ENCODE results near the gene PPP1R27.

Gene PPP1R27

DNA sequence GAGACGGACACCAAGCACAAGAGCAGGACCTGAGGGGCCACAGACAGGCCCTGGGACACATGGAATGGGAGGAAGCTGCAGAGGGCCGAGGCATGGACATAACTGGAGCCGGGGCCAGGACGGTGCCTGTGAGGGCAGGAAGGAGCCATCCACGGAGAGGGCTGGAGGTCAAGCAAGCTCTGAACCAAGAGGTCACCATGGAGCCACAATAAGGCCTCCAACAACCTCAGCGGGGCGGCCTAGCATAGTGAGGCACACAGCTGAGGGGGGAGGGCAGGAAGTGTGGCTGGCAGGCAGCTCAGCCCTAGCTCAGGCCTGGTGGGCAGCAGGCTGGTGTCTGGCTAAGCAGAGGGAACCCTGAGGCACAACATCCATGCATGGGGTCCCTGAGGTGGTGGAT lies 6.2 kb downstream of the PPP1R27 start:
- no peaks in the 10 kb centered on the region for H3K27me3 ChIP-seq (ENCODE audit: low read depth, low read length)
- no peak overlapping the region for H3K27ac ChIP-seq (ENCODE audit: low read length)
- H3K4me1 ChIP-seq (ENCODE audit: low read length): peaks cover 9% of the 10 kb centered on the region
- H3K9ac ChIP-seq (ENCODE audit: low read length): no peak overlapping the region
- H2AFZ ChIP-seq (ENCODE audit: low read depth, low read length): no peak overlapping the region
- H3K79me2 ChIP-seq (ENCODE audit: low read length): peaks cover 19% of the 10 kb centered on the region
- TF ChIP-seq, protein P1, sequence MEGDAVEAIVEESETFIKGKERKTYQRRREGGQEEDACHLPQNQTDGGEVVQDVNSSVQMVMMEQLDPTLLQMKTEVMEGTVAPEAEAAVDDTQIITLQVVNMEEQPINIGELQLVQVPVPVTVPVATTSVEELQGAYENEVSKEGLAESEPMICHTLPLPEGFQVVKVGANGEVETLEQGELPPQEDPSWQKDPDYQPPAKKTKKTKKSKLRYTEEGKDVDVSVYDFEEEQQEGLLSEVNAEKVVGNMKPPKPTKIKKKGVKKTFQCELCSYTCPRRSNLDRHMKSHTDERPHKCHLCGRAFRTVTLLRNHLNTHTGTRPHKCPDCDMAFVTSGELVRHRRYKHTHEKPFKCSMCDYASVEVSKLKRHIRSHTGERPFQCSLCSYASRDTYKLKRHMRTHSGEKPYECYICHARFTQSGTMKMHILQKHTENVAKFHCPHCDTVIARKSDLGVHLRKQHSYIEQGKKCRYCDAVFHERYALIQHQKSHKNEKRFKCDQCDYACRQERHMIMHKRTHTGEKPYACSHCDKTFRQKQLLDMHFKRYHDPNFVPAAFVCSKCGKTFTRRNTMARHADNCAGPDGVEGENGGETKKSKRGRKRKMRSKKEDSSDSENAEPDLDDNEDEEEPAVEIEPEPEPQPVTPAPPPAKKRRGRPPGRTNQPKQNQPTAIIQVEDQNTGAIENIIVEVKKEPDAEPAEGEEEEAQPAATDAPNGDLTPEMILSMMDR (IDR thresholded peaks at IDR 0.05; ENCODE audit: low read depth, low read length): no peak
- no peak for TF ChIP-seq EZH2phosphoT487 (IDR thresholded peaks at IDR 0.05; ENCODE audit: low read depth)
- H4K20me1 ChIP-seq (ENCODE audit: insufficient read depth, low read length): no peaks in the 10 kb centered on the region
- H3K4me2 ChIP-seq (ENCODE audit: low read length): no peak overlapping the region
- no peaks in the 10 kb centered on the region for H3K36me3 ChIP-seq (replicated peaks; ENCODE audit: low read depth, low read length)
- H3K9me3 ChIP-seq (ENCODE audit: insufficient read depth, low read length): no peaks in the 10 kb centered on the region
- H3K4me3 ChIP-seq (ENCODE audit: low read length): no peak overlapping the region

DNA sequence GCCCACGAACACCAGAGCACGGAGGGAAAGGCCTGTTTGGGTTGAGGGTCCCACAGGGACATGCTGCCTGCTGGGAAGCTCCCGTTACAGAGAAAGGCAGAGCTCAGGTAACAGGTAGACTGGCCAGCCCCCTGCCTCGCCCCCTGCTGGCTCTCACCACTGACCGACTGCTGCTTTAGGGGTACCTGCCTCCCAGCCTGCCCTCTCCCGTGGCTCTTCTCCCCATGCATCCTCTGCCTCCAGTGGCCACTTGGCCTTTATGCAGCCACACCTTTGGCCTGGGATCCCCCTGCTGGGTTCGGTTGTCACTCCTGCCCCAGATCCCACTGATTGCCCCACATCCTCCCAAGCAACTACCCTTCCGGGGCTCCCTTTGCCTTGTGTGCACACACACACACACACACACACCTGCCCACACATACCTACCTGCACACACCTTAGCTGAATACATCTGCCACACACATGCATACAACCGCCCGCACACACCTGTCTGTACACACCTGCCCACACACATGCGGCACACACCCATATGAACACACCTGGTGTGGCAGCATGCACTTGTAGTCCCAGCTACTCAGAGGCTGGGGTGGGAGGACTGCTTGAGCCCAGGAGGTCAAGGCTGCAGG lies 8.9 kb downstream of the PPP1R27 start:
- Histone ChIP-seq H4K20me1 (ENCODE audit: insufficient read depth, low read length) (no peaks in the 10 kb centered on the region), H3K4me2 (ENCODE audit: low read length) (no peak overlapping the region), H3K36me3 (replicated peaks; ENCODE audit: low read depth, low read length) (no peaks in the 10 kb centered on the region), H3K27ac (ENCODE audit: low read length) (no peak overlapping the region), H3K4me3 (ENCODE audit: low read length) (no peak overlapping the region), H3K79me2 (ENCODE audit: low read length) (no peaks in the 10 kb centered on the region), H3K27me3 (ENCODE audit: low read depth, low read length) (no peaks in the 10 kb centered on the region), H2AFZ (ENCODE audit: low read depth, low read length) (no peak overlapping the region), H3K4me1 (ENCODE audit: low read length) (no peaks in the 10 kb centered on the region), H3K9me3 (ENCODE audit: insufficient read depth, low read length) (no peaks in the 10 kb centered on the region), H3K9ac (ENCODE audit: low read length) (no peak overlapping the region)
- TF ChIP-seq EZH2phosphoT487 (IDR thresholded peaks at IDR 0.05; ENCODE audit: low read depth): no peak
- TF ChIP-seq, protein P1 (IDR thresholded peaks at IDR 0.05; ENCODE audit: low read depth, low read length): 0 out of 2 replicates have a peak, but pooled peaks have one; percentile 12

DNA sequence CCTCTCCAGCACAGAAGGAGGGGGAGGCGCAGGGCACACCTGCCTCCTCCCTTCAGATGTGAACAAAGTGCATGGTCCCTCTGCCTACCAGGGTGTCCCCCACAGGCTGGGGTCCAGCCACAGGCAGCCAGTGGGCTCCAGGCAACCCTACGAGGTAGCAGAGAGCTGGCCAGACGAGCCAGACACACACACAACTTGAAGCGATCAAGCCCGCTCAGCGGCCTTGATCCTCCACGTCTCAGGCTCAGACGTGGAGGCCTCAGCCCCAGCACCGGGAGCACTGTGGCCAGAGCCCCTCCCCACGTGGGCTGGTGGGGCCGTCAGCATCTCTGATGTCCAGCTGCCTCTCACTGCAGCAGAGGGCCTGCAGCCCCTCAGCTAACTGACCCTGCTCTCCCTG lies 10.3 kb downstream of the PPP1R27 start:
- Histone ChIP-seq H3K9ac (ENCODE audit: low read length) (no peak overlapping the region), H3K36me3 (replicated peaks; ENCODE audit: low read depth, low read length) (no peaks in the 10 kb centered on the region), H3K27ac (ENCODE audit: low read length) (no peak overlapping the region), H3K27me3 (ENCODE audit: low read depth, low read length) (no peaks in the 10 kb centered on the region), H3K4me2 (ENCODE audit: low read length) (no peak overlapping the region), H2AFZ (ENCODE audit: low read depth, low read length) (no peak overlapping the region), H4K20me1 (ENCODE audit: insufficient read depth, low read length) (no peaks in the 10 kb centered on the region), H3K9me3 (ENCODE audit: insufficient read depth, low read length) (no peaks in the 10 kb centered on the region), H3K4me3 (ENCODE audit: low read length) (no peak overlapping the region), H3K79me2 (ENCODE audit: low read length) (no peaks in the 10 kb centered on the region), H3K4me1 (ENCODE audit: low read length) (no peaks in the 10 kb centered on the region)
- TF ChIP-seq, protein P1 (IDR thresholded peaks at IDR 0.05; ENCODE audit: low read depth, low read length): no peak
- no peak for TF ChIP-seq EZH2phosphoT487 (IDR thresholded peaks at IDR 0.05; ENCODE audit: low read depth)

DNA sequence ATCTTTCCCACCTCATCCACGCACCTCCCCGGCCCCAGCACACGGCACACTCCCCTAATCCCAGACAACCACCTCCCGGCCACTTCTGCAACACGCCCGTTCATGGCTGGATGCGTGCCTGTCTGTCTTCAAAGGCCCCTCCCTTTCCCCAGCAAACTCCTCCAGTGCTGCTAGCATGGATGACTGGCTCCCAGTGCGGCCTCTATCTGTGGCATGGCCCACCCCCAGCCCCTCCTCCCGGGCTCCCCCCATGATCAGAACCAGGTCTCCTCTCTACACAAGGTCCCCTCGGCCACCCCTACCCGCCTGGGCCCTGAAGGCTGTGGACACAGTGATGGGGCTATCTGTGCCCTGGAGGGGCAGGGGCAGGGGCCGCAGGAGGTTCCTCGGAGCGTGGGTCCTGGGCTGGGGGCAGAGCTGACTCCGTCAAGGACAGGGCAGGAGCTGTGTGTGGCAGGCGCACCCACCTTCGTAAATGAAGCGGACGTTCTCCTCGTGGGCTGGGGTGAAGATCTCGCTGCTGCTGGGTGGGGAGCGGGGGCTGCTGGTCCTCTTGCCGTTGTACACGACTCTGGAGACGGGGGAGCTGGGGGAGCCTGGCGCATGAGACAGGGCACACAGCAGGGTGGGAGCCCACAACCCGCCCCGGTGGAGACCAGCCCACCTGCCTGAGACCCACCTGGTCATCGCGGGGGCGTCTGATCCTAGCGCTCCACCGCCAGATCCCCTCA lies 10.9 kb downstream of the PPP1R27 start:
- no peak for TF ChIP-seq EZH2phosphoT487 (IDR thresholded peaks at IDR 0.05; ENCODE audit: low read depth)
- TF ChIP-seq, protein P1 (IDR thresholded peaks at IDR 0.05; ENCODE audit: low read depth, low read length): no peak
- no peak overlapping the region for H3K4me3 ChIP-seq (ENCODE audit: low read length)
- H3K9ac ChIP-seq (ENCODE audit: low read length): no peak overlapping the region
- no peaks in the 10 kb centered on the region for H3K9me3 ChIP-seq (ENCODE audit: insufficient read depth, low read length)
- H3K4me1 ChIP-seq (ENCODE audit: low read length): no peaks in the 10 kb centered on the region
- no peak overlapping the region for H3K27ac ChIP-seq (ENCODE audit: low read length)
- no peaks in the 10 kb centered on the region for H3K27me3 ChIP-seq (ENCODE audit: low read depth, low read length)
- no peak overlapping the region for H3K4me2 ChIP-seq (ENCODE audit: low read length)
- H3K36me3 ChIP-seq (replicated peaks; ENCODE audit: low read depth, low read length): no peaks in the 10 kb centered on the region
- no peaks in the 10 kb centered on the region for H3K79me2 ChIP-seq (ENCODE audit: low read length)
- H4K20me1 ChIP-seq (ENCODE audit: insufficient read depth, low read length): no peaks in the 10 kb centered on the region
- H2AFZ ChIP-seq (ENCODE audit: low read depth, low read length): no peak overlapping the region
